ENCODE results near the gene ABCC2.
A peak's percentile ranks its signal among the peaks of the same experiment; 100 is the strongest.

ABCC2 gene

GRCh38 chr10:99777918-99778714, 4.3 kb upstream of the ABCC2 start:
- DNase-seq, result no peak

GRCh38 chr10:99779335-99779734, 3.1 kb upstream of the ABCC2 start:
- DNase-seq, result no peak

- no peak for DNase-seq
These were observed 558 bp upstream of the ABCC2 start for GRCh38 chr10:99781734-99782429.

- DNase-seq, result no peak
These were observed 1.7 kb downstream of the ABCC2 start for GRCh38 chr10:99784016-99784726.

GRCh38 chr10:99784727-99785441, 2.4 kb downstream of the ABCC2 start:
- DNase-seq, result no peak

GRCh38 chr10:99785646-99786045, 3.2 kb downstream of the ABCC2 start:
- no peak for DNase-seq

- no peak for DNase-seq
These were observed 4.9 kb downstream of the ABCC2 start for GRCh38 chr10:99787311-99787710.

- DNase-seq, result no peak
These were observed 5.5 kb downstream of the ABCC2 start for GRCh38 chr10:99787782-99788445.

- peak; percentile 56 for DNase-seq
These were observed 6.3 kb downstream of the ABCC2 start for GRCh38 chr10:99788598-99789256.

GRCh38 chr10:99791831-99792230, 9.4 kb downstream of the ABCC2 start:
- no peak for DNase-seq

GRCh38 chr10:99793819-99794218, 11.4 kb downstream of the ABCC2 start:
- DNase-seq, result no peak

GRCh38 chr10:99796928-99797327, 14.5 kb downstream of the ABCC2 start:
- no peak for DNase-seq

- DNase-seq, result no peak
These were observed 15.6 kb downstream of the ABCC2 start for GRCh38 chr10:99798031-99798430.

GRCh38 chr10:99798920-99799319, 16.5 kb downstream of the ABCC2 start:
- DNase-seq, result no peak

- DNase-seq, result no peak
These were observed 17.2 kb downstream of the ABCC2 start for GRCh38 chr10:99799613-99800012.

GRCh38 chr10:99804471-99804870, 22.0 kb downstream of the ABCC2 start:
- no peak for DNase-seq

- no peak for DNase-seq
These were observed 22.8 kb downstream of the ABCC2 start for GRCh38 chr10:99805190-99805589.

- no peak for DNase-seq
These were observed 23.7 kb downstream of the ABCC2 start for GRCh38 chr10:99806091-99806490.

GRCh38 chr10:99807786-99808185, 25.3 kb downstream of the ABCC2 start:
- DNase-seq, result no peak

GRCh38 chr10:99808270-99808669, 25.8 kb downstream of the ABCC2 start:
- DNase-seq, result no peak

- no peak for DNase-seq
These were observed 27.0 kb downstream of the ABCC2 start for GRCh38 chr10:99809481-99809880.
